PC-9 (cell line): ENCODE results near the gene MRPL43. TPM values are rescaled to one million over a fixed set of nuclear protein-coding genes. Genes with fewer than 3 reads are reported as not detected.

Source experiments
- BruUV-seq: library from RNA; stranded (reverse); fragments of 400-500 nt; replicated peaks from 2 replicates; lab custom pipeline; 2021; lab: Mats Ljungman, UMichigan
- CTCF ChIA-PET: fragments of 300-600 bp; sonication (Branson Sonifier 250); formaldehyde crosslinking; loops from one replicate; lab custom pipeline; 2022; ENCODE audit warnings: antibody characterized with exemption; lab: Charles Lee
- POLR2A ChIA-PET: fragments of 300-600 bp; sonication (Branson Sonifier 250); formaldehyde crosslinking; loops from one replicate; lab custom pipeline; 2022; ENCODE audit warnings: antibody characterized with exemption; ENCODE audit not compliant: unreplicated experiment; lab: Charles Lee
- DNase-seq, 2 experiments: peaks; one replicate each; pipeline versions ENCODE4 v3.0.0 to v3.0.0-alpha.2; 2015 to 2022; ENCODE audit warnings: mixed read lengths in 1 of 2
- H2AFZ ChIP-seq: fragments of 200-600 bp; sonication (generic); 2 replicates; pipeline ENCODE4 v1.8.1; 2017; ENCODE audit warnings: antibody characterized with exemption
- H3F3A ChIP-seq: fragments of 200-600 bp; sonication (generic); 2 replicates; pipeline ENCODE4 v1.8.1; 2017; ENCODE audit warnings: antibody characterized with exemption, mild to moderate bottlenecking, low read depth; ENCODE audit not compliant: insufficient read depth
- H3K27ac ChIP-seq: fragments of 200-600 bp; sonication (generic); 2 replicates; pipeline ENCODE4 v1.6.1; 2016; ENCODE audit warnings: mixed run types
- H3K27me3 ChIP-seq: fragments of 200-600 bp; sonication (generic); 2 replicates; pipeline ENCODE4 v1.6.1; 2016; ENCODE audit warnings: low read depth, mixed run types; ENCODE audit not compliant: insufficient read depth
- H3K36me3 ChIP-seq: fragments of 200-600 bp; sonication (generic); 2 replicates; pipeline ENCODE4 v1.6.1; 2016; ENCODE audit warnings: low read depth, mixed run types
- H3K4me1 ChIP-seq: fragments of 200-600 bp; sonication (generic); replicated peaks from 2 replicates; pipeline ENCODE4 v1.6.1; 2016; ENCODE audit warnings: mixed run types; ENCODE audit not compliant: insufficient read depth
- H3K4me2 ChIP-seq: fragments of 200-600 bp; sonication (generic); 2 replicates; pipeline ENCODE4 v1.6.1; 2017; ENCODE audit warnings: mixed run types
- H3K4me3 ChIP-seq: fragments of 200-600 bp; sonication (generic); 2 replicates; pipeline ENCODE4 v1.6.1; 2016; ENCODE audit warnings: mixed run types
- H3K79me2 ChIP-seq: fragments of 200-600 bp; sonication (generic); 2 replicates; pipeline ENCODE4 v1.6.1; 2017; ENCODE audit warnings: low read depth, mixed run types
- H3K9me2 ChIP-seq: fragments of 200-600 bp; sonication (generic); 2 replicates; pipeline ENCODE4 v1.8.1; 2017; ENCODE audit warnings: mild to moderate bottlenecking; ENCODE audit not compliant: insufficient read depth
- H3K9me3 ChIP-seq: fragments of 200-600 bp; sonication (generic); 2 replicates; pipeline ENCODE4 v1.8.1; 2016; ENCODE audit warnings: low read depth; ENCODE audit not compliant: insufficient read depth
- H4K20me1 ChIP-seq: fragments of 200-600 bp; sonication (generic); 2 replicates; pipeline ENCODE4 v1.8.1; 2017; ENCODE audit not compliant: insufficient read depth
- EZH2 ChIP-seq: fragments of 200-600 bp; sonication (generic); IDR thresholded peaks from 2 replicates; pipeline ENCODE4 v1.8.0; 2017; ENCODE audit warnings: antibody characterized with exemption, low read depth
- intact Hi-C: fragments of 100-400 bp; cut with micrococcal nuclease; formaldehyde crosslinking; loops from one replicate; pipeline ENCODE4 v1.10.0; 2022; ENCODE audit not compliant: unreplicated experiment
- total RNA-seq: library from RNA; stranded (reverse); gene quantifications from 2 replicates; pipeline ENCODE4 v1.2.3, GENCODE V29; 2021
- TF ChIP-seq, protein P1 (sequence below): fragments of 200-600 bp; sonication (generic); conservative IDR thresholded peaks from 2 replicates; pipeline ENCODE4 v1.6.1; 2017; ENCODE audit warnings: mixed run types, antibody characterized with exemption, mild to moderate bottlenecking, moderate library complexity

Gene MRPL43
- total RNA-seq, 1 experiment from 2014 or later, result 45.7 TPM

DNA sequence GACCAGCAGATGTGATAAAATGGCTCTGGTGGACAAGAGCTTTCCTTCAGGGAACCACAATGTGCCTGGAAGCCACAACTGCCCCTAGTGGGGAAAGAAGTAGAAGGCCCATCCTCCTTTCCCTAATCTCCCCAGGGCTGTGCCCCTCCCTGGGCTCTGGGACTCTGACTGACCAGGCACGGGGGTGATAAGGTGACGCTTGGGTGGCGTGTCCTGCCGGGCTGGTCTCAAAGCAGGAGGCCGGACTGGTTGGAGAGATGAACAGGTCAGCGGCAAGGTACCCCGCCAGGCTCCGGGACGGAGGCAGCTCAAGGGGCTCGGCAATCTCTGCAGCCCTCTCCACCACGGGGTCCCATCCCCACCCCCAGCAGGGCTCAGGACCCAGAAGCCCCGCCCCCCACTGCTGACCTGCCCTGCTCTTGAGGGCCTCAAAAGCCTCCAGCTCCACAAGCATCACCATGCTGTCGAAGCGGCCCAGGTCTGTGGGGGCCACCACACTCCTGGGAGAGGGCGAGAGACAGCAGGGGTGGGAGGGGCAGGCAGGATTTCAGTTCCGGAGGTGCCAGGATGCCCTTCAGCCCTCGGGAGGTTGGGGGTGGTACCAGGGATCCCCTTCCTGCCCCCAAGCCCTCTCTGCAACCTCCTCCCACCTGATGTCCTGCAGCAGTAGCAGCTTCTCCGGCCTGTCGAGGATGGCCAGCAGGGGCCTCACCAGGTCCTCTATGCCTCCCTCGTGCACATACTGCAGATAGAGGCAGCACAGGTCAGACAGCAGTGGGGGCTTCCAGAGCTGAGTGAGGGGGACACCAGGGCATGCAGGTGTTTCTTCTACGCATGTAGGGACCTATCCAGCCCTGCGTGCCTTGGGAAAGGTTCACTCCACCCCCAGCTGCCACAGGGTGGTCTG is 24.5 kb upstream of the MRPL43 start:
- no peak overlapping the region for H3K4me2 ChIP-seq
- intact Hi-C loops, result loop anchor here (5.0 to 10.0 kb wide), 3 partner anchors 124 to 577 kb away; no protein-coding TSS in a partner anchor
- CTCF ChIA-PET, result interaction anchor here (1.1 kb wide), 1 partner anchor 13 kb away, joined by 3 read pairs; no protein-coding TSS in a partner anchor

DNA sequence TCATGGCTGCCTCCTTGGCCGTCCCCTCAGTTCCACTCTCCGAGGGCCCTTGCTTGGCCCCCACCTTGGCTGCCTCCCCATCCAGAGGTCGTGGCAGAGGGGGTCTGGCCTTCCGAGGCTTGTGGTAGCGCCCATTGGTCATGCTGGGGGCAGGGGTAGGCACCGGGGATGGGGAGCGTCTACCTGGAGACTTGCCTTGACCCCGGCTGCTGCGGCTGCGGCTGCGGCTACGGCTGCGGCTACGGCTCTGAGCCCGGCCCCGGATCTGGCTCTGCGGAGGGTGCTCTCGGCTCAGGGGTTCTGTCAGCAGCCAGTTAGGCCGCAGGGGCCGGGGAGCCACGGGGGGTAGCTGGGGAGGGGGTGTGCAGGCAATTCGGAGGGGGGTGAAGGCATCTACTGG is 23.0 kb upstream of the MRPL43 start:
- H3K9me3 ChIP-seq, result no peaks in the 10 kb centered on the region
- no peaks in the 10 kb centered on the region for H4K20me1 ChIP-seq
- no peaks in the 10 kb centered on the region for H3K9me2 ChIP-seq
- H2AFZ ChIP-seq, result no peak overlapping the region
- ChIA-PET POLR2A (no interaction called here), CTCF (no interaction called here)
- BruUV-seq, result no TSS peak
- TF ChIP-seq, protein P1, sequence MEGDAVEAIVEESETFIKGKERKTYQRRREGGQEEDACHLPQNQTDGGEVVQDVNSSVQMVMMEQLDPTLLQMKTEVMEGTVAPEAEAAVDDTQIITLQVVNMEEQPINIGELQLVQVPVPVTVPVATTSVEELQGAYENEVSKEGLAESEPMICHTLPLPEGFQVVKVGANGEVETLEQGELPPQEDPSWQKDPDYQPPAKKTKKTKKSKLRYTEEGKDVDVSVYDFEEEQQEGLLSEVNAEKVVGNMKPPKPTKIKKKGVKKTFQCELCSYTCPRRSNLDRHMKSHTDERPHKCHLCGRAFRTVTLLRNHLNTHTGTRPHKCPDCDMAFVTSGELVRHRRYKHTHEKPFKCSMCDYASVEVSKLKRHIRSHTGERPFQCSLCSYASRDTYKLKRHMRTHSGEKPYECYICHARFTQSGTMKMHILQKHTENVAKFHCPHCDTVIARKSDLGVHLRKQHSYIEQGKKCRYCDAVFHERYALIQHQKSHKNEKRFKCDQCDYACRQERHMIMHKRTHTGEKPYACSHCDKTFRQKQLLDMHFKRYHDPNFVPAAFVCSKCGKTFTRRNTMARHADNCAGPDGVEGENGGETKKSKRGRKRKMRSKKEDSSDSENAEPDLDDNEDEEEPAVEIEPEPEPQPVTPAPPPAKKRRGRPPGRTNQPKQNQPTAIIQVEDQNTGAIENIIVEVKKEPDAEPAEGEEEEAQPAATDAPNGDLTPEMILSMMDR, result no peak
- TF ChIP-seq EZH2, result no peak
- peaks cover 5% of the 10 kb centered on the region for H3K4me1 ChIP-seq
- no peak overlapping the region for H3K4me2 ChIP-seq
- no peak overlapping the region for H3K27ac ChIP-seq
- H3K27me3 ChIP-seq, result no peaks in the 10 kb centered on the region
- intact Hi-C loops, result loop anchor here (5.0 to 10.0 kb wide), 3 partner anchors 123 to 576 kb away; no protein-coding TSS in a partner anchor
- no peaks in the 10 kb centered on the region for H3K79me2 ChIP-seq
- no peak overlapping the region for H3K4me3 ChIP-seq
- no peak for DNase-seq
- H3K36me3 ChIP-seq, result no peaks in the 10 kb centered on the region
- peaks cover 13% of the 10 kb centered on the region; the same call in 1 of the 2 replicates for H3F3A ChIP-seq

More for the DNA sequence above, 24.5 kb upstream of the MRPL43 start:
- Histone ChIP-seq H4K20me1 (no peaks in the 10 kb centered on the region), H3K9me3 (no peaks in the 10 kb centered on the region), H3K9me2 (no peaks in the 10 kb centered on the region), H3K27me3 (no peaks in the 10 kb centered on the region), H3K4me1 (peaks cover 5% of the 10 kb centered on the region), H2AFZ (no peak overlapping the region), H3F3A (peaks cover 13% of the 10 kb centered on the region; the same call in 1 of the 2 replicates), H3K79me2 (no peaks in the 10 kb centered on the region), H3K36me3 (no peaks in the 10 kb centered on the region), H3K27ac (no peak overlapping the region), H3K4me3 (no peak overlapping the region)
- TF ChIP-seq, protein P1, result no peak
- no peak for TF ChIP-seq EZH2
- POLR2A ChIA-PET, result interaction anchor here (0.6 to 1.0 kb wide), 2 partner anchors 13 to 19 kb away, joined by 5 to 9 read pairs; partner anchors contain the start of genes PDZD7 and SFXN3
- BruUV-seq, result no TSS peak
- DNase-seq, result no peak

DNA sequence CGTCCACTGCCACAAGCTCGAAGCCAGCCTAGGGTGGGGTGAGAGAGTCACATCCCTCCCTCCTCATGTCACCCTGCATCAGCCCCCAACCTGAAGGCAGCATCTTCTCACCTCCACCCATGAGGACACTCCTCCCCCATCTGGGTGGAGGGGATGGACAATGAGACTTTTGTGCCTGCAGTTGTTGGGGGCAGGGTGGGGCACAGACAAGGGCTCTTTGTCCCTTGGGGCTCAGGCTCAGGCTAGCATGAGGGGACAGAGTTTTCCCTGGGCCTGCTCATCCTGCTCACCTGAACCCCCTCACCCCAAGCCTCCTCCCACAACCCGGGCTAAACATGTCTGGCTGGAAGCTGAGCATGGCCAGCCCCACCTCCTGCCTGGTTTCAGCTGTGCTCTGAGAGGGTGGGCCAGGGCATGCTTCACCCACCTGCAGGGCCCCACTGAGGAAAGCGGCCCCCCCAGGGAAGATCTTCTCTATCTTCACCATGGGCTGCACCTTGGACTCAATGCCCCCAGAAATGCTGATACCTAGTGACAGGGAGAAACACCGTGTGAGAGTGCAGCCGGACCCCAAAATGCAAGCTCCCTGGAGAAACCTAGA is 21.6 kb upstream of the MRPL43 start:
- no peaks in the 10 kb centered on the region for H3K27me3 ChIP-seq
- H3K27ac ChIP-seq, result no peak overlapping the region
- no peak overlapping the region for H3K4me3 ChIP-seq
- peaks cover 5% of the 10 kb centered on the region for H3K4me1 ChIP-seq
- no peak for DNase-seq
- no peak overlapping the region for H3K4me2 ChIP-seq
- H3K79me2 ChIP-seq, result no peaks in the 10 kb centered on the region
- no peaks in the 10 kb centered on the region for H3K9me3 ChIP-seq
- no TSS peak for BruUV-seq
- H2AFZ ChIP-seq, result no peak overlapping the region
- intact Hi-C loops, result no loop called here
- H3K9me2 ChIP-seq, result no peaks in the 10 kb centered on the region
- CTCF ChIA-PET, result no interaction called here
- TF ChIP-seq, protein P1, result no peak
- no peak for TF ChIP-seq EZH2
- no peaks in the 10 kb centered on the region for H4K20me1 ChIP-seq
- POLR2A ChIA-PET, result no interaction called here
- no peaks in the 10 kb centered on the region for H3K36me3 ChIP-seq
- peaks cover 13% of the 10 kb centered on the region; the same call in 1 of the 2 replicates for H3F3A ChIP-seq
